ENCODE results near the gene MS4A18.

Gene MS4A18

DNA sequence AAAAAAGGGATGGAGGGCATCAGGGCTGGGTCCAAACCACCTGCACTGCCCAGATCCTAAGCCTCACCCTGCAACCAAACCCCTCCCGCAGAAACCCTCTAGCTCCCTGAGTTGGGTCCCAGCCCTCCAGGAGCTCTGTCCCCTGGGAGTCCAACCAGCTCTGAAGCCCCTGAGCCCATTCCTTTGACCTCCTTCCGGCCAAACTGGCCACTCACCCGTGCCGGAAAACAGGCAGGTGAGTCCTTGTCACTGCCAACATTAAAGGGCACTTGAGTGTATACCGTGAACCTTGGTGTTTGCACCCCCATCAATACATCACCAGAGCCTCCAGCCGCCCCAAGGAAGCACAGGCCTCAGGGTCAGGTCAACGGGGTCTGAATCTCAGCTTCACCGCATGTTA, 43.7 kb downstream of the MS4A18 start:
- no peak for DNase-seq

DNA sequence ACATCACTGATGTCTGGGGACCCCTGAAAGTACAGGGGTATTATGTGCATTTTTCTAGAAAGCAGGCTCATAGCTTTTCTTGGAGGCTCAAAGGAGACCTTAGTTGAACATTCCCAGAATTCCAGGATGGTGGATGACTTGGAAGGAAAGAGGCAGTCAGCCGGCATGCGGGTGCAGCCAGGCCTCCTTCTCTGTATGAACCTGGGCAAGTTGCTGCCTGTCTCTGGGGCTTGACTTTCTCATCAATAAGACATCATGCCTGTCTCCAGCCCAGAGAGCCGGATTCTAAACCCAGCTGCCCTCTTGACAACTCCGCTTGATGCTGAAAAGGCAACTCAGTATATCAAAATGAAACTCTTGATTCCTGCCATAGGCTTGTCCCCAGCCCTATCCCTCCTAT, 44.8 kb downstream of the MS4A18 start:
- DNase-seq = no peak

DNA sequence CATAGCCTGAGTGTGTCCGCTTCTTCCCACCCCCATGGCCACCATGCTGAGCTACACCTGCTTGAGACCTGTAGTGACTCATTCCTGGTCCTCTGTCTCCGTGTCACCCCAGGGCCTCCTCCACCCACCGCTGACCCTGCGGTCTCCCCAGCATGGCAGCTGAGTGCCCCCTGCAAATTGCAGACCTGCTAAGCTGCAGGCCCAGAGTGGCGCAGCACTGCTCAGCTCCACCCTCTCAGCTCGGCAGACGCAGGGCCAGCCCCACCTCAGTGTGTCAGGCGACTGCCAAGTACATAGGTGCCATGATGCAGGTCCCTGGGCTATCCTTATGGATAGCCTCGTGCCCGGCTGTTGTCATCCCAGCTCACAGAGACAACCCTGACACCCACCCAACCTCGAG, 45.3 kb downstream of the MS4A18 start:
- no peak for DNase-seq

DNA sequence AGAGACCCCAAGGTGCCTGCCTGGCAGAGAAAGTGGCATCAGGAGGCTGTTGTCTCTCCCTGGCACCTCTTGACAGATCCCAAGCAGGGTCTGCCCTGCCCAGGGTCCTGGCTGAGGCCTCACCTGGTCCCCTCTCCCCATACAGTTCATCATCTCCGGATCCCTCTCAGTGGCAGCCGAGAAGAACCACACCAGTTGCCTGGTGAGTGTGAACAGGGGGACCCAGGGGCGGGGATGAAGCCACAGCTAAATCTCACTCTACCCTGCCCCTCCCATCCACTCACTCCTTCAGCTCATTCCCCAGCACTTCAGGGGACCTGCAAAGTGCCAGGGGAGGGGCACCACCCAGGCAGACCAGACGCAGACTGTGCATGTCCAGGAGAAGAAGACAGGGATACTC, 46.6 kb downstream of the MS4A18 start:
- DNase-seq = no peak

DNA sequence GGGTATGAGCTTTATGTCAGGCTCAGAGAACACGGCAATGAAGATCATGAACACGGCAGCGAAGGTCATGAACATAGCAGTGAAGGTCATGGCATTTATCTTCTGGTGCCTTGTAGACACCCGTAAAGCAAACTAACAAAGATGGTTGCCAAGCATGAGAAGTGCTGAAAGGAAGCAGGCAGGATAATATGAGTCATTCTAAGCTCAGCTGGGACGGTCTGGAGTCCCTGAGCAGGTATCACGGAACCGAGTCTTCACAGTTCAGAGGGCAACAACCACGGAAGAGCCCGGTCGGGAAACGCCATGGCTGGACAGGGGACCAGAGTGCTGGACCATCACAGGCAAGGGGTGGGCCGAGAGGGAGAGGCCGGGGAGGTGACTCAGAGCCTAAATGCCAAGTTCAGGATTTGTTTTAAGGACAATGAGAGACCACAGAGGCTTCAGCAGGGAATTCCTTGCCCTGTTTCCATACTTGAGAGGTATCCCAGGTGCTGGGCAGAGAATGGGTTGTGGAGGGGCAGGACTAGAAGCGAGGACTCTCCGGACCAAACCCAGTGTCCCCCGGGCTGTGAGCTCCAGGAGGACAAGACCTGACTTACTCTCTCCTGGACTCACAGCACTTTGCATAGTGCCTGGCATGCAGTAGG, 47.5 kb downstream of the MS4A18 start:
- no peak for DNase-seq

DNA sequence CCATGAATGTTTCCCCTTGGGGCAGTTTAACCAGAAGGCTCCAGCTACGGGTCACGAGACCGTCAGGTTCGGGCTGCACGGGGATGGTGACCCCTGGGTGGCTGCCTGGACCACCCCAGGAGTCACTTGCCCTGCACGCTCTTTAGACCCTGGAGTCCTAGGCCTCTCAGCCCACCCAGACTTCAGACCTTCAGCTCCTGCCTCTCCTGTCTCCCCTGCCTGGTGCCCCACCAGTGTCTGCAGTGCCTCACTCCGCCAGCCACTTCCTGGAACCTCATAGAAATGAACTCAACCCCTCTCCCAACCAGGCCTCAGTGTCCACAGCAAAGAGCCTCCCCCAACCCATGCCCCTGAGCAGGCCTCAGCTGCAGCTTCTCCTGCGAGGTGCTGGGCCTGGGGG, 48.1 kb downstream of the MS4A18 start:
- DNase-seq = no peak

DNA sequence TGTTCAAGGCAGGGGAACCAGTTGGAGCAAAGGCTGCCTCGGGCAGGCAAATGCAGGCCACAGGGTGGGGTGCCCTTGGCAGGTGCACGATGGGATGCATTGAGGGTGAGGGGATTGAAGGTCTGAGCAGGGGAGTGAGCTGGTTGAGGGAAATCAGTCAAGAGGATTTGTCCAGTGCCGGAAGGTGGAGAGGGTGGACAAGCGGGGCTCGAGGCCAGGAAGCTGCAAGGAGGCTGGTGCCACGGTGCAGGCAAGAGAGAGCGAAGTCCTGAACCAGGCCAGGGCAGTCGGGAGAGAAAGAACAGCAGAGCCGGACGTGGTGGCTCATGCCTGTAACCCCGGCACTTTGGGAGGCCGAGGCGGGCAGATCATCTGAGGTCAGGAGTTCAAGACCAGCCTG, 50.2 kb downstream of the MS4A18 start:
- DNase-seq = no peak

DNA sequence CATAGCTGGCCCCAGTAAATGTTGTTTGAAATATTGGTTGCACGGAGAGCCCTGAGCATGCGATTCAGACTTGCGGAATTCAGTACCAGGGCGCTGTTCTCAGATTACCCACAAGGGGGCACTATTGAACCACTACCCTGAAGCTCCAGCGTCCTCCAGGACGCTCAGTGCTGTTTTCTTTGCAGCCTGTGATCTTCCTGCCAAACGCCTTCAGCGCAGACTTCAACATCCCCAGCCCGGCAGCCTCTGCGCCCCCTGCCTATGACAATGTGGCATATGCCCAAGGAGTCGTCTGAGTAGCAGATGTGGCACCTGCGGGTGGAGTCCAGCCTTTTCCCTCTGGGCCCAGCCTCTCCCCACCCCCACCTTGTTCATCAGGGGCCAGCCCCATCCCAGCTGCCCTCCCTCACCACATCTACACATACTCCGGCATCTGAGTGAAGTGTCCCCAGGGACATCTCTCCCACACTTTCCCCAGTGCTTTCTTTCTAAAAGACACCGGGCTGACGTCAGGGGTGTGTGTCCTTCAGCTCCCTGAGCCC, 51.0 kb downstream of the MS4A18 start:
- DNase-seq = no peak

DNA sequence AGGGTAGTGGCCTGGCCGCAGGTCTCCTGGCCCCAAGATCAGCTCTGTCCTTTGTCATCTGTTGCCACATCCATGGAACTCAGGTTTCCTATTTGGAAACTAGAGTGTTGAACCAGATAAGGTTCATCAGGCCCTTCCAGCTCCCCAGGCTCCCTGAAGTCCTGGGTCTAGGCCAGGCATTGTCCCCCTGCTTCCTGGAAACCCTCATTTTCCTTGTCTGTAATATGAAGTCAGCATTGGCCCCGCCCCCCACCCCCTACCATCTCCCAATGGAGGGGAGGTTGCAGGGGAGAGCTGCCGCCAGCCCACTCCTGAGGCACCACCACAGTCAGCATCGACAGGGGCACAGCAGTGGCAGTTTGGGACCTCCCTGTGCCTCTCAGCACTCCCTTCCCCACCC, 51.6 kb downstream of the MS4A18 start:
- DNase-seq = no peak

DNA sequence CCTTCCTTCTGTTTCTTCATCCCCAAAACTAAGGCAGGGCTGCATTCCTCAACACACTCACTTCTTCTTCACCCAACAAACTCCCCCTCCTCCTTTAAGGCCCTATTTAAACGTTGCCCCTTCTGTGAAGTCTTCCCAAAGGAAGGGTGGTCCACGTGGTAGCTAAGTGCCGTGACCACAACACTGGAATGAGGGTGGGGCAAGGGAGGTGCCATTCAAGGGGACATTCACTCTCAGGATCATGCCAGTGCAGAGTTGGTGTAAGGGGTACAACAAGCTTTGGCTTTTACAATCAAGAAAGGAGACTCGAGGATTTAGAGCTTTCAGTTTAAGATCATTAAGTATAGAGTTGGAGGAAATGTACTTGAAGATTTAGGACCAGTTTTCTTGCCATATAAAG, 52.6 kb downstream of the MS4A18 start:
- no peak for DNase-seq

DNA sequence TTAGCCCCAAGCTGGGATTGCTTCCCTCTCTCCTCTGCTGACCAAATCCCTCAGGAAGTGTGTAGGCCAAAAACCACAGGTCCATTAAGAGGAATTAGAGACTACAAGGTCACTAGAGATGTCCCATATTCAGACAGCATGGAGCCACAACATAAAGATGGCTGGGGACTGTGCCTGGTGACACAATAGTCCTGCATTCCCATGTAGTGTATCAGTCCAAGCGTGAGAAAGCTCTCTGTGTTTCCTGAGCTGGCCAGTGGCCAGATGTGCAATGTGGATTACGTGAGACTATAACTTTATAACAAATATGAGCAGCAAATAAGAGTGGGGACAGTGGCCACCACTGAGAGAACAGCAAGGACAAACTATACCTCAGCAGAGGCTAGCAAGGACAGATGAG, 53.1 kb downstream of the MS4A18 start:
- no peak for DNase-seq

DNA sequence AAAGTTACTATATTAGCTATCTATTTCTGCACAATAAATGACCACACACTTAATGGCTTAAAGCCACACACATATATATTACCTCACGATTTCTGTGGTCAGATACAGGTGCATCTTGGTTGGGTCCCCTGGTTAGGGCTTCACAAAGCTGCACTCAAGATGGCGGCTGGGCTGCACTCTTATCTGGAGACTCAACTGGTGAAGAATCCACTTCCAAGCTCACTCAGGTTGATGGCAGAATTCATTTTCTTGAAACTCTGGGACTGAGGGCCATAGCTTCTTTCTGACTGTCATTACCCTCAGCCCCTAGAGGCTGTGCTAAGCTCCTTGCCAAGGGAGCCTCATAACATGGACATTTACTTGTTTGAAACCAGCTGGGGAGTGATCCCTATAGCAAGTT, 55.5 kb downstream of the MS4A18 start:
- no peak for DNase-seq

DNA sequence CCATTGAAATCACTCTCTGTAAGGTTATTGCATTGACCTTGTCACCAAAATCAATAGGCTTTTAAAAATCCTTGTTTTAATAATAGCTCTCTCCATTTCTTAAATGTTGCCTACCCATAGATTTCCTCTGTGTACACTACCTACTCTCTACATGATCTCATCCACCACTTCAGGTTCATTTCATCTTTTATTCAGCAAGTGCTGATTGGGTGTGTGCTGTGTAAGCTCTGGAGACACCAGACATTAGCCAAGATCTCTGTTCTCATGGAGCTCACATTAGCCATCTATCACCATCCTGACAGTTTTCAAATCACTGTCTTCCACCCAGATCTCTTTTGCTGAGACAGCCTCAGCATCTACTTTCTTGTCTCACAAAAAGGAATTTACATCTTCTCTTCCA, 56.3 kb downstream of the MS4A18 start:
- no peak for DNase-seq

DNA sequence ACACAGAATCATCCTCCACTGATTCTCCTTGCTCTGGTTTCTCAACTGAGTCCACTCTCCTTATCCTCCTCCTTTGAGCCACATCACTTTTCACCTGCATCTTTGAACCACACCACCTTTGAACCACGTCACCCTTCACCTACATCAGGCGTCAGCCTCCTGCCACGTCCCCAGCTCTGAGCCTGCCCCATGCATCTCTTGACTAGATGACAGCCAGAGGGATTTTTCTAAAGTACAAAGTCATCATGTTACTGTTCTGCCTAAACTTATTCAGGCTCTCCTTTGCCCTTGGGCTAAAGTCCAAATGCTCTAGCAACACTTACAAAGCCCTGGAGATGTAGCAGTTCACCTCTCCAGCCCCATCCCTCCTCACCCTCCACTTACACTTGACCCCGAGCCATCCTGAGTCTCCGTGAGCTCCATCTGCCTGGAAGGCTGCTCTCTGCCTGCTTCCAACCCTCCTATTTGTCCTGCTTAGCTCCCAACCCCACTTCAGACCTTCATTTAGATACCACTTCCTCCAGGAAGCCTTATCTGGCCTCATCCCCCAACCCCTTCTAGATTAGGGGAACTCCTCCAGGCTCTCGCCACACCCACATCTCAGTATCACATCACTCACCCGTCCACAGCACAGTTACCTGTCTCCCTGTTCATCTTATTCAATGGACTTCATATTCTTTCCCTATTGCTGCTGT, 56.9 kb downstream of the MS4A18 start:
- no peak for DNase-seq

DNA sequence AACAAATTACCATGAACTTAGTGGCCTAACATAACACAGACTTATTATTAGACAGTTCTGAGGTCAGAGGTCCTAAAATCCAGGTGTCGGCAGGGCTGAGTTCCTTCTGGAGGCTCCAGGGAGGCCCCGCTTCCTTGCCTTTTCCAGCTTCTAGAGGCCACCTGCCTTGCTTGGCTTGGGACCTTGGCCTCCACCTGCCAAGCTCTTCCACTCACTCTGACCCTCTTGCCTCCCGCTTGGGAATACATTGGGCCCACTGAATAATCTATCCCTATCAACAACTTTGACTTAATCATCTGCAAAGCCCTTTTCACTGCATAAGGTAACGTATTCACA, 57.4 kb downstream of the MS4A18 start:
- no peak for DNase-seq

DNA sequence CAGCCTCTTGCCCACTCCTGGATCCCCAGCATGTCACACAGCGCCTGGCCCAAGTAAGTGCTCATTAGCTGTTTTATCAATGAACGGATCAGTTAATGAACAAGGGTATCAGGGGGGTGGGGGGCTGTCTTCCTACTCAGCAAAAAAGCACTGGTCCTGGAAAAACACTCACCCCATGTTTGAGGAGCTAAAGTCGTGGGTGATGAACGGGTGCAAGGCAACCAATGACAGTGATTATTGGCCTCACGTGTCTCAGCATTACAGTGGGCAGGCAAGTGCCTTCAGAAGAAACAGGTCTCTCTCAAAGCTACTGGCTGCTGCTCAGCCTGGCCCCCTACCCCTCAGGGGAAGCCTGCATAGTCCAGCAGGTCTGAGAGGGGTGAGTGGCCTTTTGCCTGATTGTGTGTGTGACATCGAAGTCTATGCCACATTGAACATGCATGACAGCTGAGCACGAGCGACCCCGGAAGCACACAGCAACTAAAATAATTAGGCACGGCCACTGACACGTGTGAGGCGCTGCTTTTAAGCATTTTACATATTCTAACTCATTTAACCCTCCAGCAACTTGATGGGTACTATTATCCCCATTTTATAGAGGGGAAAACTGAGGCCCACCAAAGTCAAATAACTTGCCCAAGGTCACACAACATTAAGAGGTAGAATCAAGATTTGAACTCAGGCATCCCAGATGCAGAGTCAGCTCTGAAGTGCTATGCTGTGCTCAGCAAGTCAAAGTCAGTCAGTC, 58.0 kb downstream of the MS4A18 start:
- no peak for DNase-seq

DNA sequence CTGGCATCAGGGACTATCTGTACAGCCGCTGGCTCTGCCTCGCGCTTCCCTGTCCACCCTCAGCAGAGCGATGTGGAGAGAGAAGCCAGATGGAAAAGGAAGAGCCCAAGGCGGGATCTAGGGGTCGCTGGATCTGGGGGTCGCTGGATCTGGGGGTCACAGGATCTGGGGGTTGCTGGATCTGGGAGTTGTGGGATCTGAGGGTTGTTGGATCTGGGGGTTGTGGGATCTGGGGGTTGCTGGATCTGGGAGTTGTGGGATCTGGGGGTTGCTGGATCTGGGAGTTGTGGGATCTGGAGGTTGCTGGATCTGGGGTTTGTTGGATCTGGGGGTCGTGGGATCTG, 58.6 kb downstream of the MS4A18 start:
- no peak for DNase-seq

DNA sequence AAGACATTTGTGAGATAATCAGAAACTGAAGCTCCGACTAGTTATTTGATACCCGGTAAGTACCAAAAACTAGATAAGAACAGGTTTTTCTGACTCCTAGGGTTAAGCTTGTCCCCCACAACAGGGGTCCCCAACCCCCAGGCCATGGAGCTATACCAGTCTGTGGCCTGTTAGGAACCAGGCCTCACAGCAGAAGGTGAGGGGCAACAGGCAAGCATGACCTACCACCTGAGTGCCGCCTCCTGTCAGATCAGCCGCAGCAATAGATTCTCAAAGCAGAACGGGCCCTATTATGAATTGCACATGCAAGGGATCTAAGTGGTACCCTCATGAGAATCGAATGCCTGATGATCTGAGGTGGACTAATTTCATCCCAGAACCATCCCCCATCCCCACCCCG, 59.4 kb downstream of the MS4A18 start:
- no peak for DNase-seq

DNA sequence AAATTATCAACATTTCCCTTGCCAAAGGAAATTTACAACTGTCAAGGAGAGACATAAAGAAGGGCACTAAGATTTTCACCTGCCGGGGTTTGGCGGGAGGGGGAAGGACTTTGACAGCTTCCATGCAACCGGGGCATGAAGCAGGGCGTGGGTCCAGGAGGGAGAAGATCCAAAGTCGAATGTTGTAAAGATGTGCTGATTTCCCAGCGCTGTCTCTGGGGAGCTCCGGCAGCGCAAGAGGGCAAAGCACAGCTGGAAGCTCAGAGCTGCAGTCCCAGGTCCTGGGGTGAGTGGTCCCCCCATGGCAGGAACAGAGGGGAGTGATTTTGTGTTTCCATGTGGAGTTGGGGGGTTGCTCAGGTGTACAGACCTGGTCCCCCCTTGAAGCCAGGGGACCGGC, 60.6 kb downstream of the MS4A18 start, which contains the start of gene MS4A10:
MS4A10 (plus strand) TSS at position 198 of the 400 bp plus-strand sequence. CDS start 5,003 bp downstream, outside the sequence.
- no peak for DNase-seq

DNA sequence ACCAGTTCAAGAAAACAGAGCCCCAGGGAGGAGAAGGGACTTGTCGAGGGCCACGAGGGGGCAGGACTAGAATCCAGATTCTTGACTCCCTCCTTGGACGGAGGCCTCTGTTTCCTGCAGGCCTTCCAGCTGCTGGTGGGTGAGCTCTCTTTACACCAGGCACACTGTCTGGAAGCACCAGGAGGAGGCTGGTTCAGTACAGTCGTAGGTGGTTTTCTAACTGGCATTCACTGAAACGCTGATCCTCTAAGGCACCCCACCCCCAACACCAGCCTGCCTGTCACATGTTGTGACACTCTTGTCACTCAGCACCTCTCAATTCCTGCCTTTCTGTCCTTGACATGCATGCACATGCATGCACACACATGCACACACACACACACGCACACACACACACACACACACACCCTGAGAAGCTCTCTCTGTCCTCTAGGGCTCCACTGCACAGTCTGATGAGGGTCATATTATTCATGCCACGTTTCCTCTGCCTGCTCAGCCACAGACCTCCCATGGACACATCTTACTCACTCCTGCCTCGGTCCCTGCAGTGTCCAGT, 61.4 kb downstream of the MS4A18 start:
- no peak for DNase-seq

DNA sequence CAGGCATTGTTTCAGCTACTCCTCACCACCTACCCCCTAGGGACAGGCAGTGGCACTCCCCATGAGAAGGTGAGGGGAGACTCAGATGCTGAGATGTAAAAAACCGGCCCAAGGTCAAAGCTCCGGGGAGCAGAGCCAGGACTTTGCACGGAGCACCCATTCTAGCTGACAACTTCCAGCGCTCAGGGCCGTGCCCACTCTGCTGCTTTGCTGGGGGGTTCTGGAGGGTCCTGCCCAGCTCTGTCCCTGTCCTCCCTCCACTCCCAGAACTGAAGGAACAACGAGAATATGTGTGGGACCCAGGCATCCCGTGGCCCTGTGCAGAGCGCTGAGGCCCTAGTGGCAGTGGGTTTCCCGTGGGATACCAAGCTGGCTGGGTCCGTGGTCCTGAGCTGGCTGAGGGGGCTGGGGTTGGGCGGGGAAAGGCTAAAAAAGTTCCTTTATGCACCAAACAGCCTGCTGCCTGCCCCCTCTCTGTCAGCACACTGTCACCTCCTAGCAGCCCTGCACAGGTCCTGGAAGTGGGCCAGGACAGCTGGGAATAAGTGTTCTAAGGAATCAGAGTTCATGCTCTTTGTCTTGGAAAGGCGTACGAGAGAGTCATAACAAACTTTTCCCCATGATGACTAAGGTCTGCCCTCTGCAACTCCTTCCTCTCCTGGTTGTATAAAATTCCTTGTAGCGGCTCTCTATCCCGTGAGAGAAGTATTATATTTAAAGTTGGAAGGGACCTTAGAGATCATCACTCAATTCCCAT, 62.5 kb downstream of the MS4A18 start:
- DNase-seq = no peak

DNA sequence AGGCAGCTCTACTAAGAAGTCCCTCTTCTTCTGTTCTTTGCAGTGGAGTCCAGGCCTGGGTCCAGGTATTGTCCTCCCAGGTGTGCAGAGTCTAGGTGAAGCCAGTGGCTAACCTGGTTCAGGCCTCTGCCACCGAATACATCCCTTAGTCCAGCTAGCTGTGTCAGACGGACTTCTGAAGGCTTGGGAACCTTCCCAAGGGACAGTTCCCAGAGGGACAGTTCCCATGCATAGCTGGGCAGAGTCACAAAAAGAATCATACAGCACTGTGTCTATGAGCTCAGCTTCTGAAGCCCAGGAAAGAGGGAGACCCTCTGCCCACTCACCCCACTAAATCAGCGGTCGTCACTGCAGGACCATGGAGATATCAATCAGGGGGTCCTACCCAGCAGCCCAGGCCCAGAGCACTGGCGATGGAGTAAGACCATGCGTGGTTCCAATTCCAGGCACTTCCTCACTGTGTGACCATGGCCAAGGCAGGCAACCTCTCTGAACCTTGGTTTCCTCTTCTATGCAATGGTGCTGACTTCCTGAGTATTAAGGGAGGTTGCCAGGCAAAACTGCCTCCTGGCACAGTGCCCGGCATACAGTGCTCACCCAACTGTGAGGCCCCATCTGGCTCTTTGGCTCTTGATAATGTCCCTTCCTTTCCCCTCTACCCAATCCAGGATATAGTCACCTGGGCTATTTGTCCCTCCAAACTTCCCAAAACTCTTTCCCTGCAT, 64.0 kb downstream of the MS4A18 start:
- DNase-seq = no peak
